ENCODE data around the gene PITX2. TPM values are rescaled to one million over a fixed set of nuclear protein-coding genes. Genes with fewer than 3 reads are reported as not detected.

The PITX2 gene
- polyA plus RNA-seq, 1 of the 3 experiments (the other 2 are of a cell fraction): not detected

GRCh38 chr4:110663738-110664444 lies 41.0 kb upstream of the PITX2 start:
- no peaks in the 10 kb centered on the region for H3F3A ChIP-seq (replicated peaks; ENCODE audit: insufficient read depth)
- CTCF ChIA-PET: interaction anchor here (0.6 to 0.7 kb wide), 2 partner anchors 81 to 1413 kb away, joined by 3 to 4 read pairs; no protein-coding TSS in a partner anchor
- no peak overlapping the region for H3K4me2 ChIP-seq
- no peaks in the 10 kb centered on the region for H3K36me3 ChIP-seq (replicated peaks in 1 of 2; ENCODE audit: control insufficient read depth in 1 of 2, insufficient read depth in 2 of 2, low read length in 1 of 2)
- TF ChIP-seq IRF3 (IDR thresholded peaks at IDR 0.05; ENCODE audit: low read depth, low read length) (no peak), CHD2 (IDR thresholded peaks at IDR 0.05; ENCODE audit: low read length, partially characterized antibody) (no peak), POLR2AphosphoS5 (IDR thresholded peaks at IDR 0.05; ENCODE audit: low read depth, low read length) (no peak), EZH2phosphoT487 (IDR thresholded peaks at IDR 0.05; ENCODE audit: borderline replicate concordance, low read depth) (no peak), SMC3 (IDR thresholded peaks at IDR 0.05; ENCODE audit: low read depth, low read length) (no peak), SIN3A (IDR thresholded peaks at IDR 0.05; ENCODE audit: borderline replicate concordance, low read depth, low read length) (no peak), FOXM1 (IDR thresholded peaks at IDR 0.05; ENCODE audit: low read depth) (no peak), TAF1 (IDR thresholded peaks at IDR 0.05; ENCODE audit: borderline replicate concordance, low read depth, low read length) (no peak), USF2 (IDR thresholded peaks at IDR 0.05; ENCODE audit: borderline replicate concordance, low read depth, low read length) (no peak), GATA2 (CRISPR knock-in tag; IDR thresholded peaks at IDR 0.05) (no peak), MEF2A (IDR thresholded peaks at IDR 0.05; ENCODE audit: borderline replicate concordance, low read depth) (no peak), RXRA (IDR thresholded peaks at IDR 0.05; ENCODE audit: borderline replicate concordance, low read depth) (no peak), MXI1 (IDR thresholded peaks at IDR 0.05; ENCODE audit: low read depth, low read length) (no peak), CTCF (IDR thresholded peaks at IDR 0.05) (no peak), EP300 (IDR thresholded peaks at IDR 0.05; ENCODE audit: borderline replicate concordance in 1 of 2, low read depth in 1 of 2, low read length in 1 of 2) (no peak)
- no peak for DNase-seq
- no peak overlapping the region for H3K4me3 ChIP-seq (ENCODE audit: low read depth in 2 of 2, low read length in 1 of 2)
- H2AFZ ChIP-seq (ENCODE audit: low read depth): no peak overlapping the region
- H3K9me3 ChIP-seq: no peaks in the 10 kb centered on the region
- no peaks in the 10 kb centered on the region for H3K4me1 ChIP-seq (ENCODE audit: control insufficient read depth in 1 of 2, insufficient read depth in 2 of 2, low read depth in 1 of 2, low read length in 1 of 2)
- H3K79me2 ChIP-seq (ENCODE audit: insufficient read depth): no peaks in the 10 kb centered on the region
- no peaks in the 10 kb centered on the region for H3K27me3 ChIP-seq (ENCODE audit: insufficient read depth)
- no peak overlapping the region for H3K9ac ChIP-seq
- WGBS (ENCODE audit: low lambda C conversion rate): 0% methylated on average over 2 of the region's 2 CpGs
- H4K20me1 ChIP-seq (ENCODE audit: insufficient read depth): no peaks in the 10 kb centered on the region
- POLR2A ChIA-PET: no interaction called here
- no peaks in the 10 kb centered on the region for H3K9me2 ChIP-seq
- H3K27ac ChIP-seq (ENCODE audit: low read depth in 2 of 2, low read length in 1 of 2): no peak overlapping the region
